Activated naive CD8-positive, alpha-beta T cell treated with anti-CD3 and anti-CD28 coated beads, Interleukin-2, amount 50 U/mL, for 16 hours (primary cell): ENCODE data around the gene NDUFAF3.

Experiments
- DNase-seq: peaks from one replicate; pipeline ENCODE4 v3.0.0-alpha.2; 2020; ENCODE audit warnings: low read depth, low spot score

Gene NDUFAF3

GRCh38 chr3:49053543-49053942 is 31.6 kb downstream of the NDUFAF3 start:
- DNase-seq = no peak

GRCh38 chr3:49054344-49054862 is 32.5 kb downstream of the NDUFAF3 start:
- no peak for DNase-seq

- DNase-seq = no peak
These were observed 35.3 kb downstream of the NDUFAF3 start for GRCh38 chr3:49057268-49057667.

- DNase-seq = no peak
These were observed 36.1 kb downstream of the NDUFAF3 start for GRCh38 chr3:49058011-49058410.
